ENCODE results near the gene CSPG4. TPM values are rescaled to one million over a fixed set of nuclear protein-coding genes. Genes with fewer than 3 reads are reported as not detected.

Gene CSPG4
- total and polyA plus RNA-seq, 9 of the 15 experiments (the other 6 are each of a cell fraction or from before 2014, with no cell fraction given) = under 0.01 to 0.07 (median 0.04) TPM; not detected in 5

- no peak for TF ChIP-seq ZKSCAN1 (IDR thresholded peaks at IDR 0.05; ENCODE audit: low read depth, low read length)
- no peak for TF ChIP-seq TEAD2 (tag; IDR thresholded peaks at IDR 0.05)
- no peak for TF ChIP-seq ZFP1 (CRISPR knock-in tag; IDR thresholded peaks at IDR 0.05)
- no peak for TF ChIP-seq ATF6 (CRISPR knock-in tag; IDR thresholded peaks at IDR 0.05)
- TF ChIP-seq PHF8 (IDR thresholded peaks at IDR 0.05; ENCODE audit: borderline replicate concordance, low read length) = peak; percentile 63; the same call in 1 of the 2 replicates
- no peak; the same call in 1 of the 2 replicates for TF ChIP-seq ZBTB2 (IDR thresholded peaks at IDR 0.05)
- TF ChIP-seq NCOA4 (IDR thresholded peaks at IDR 0.05; ENCODE audit: partially characterized antibody) = no peak
- TF ChIP-seq SP2 (IDR thresholded peaks at IDR 0.05; ENCODE audit: extremely low read depth, low read depth, low read length, poor library complexity, severe bottlenecking) = no peak
- peak; percentile 99 for TF ChIP-seq HNRNPK (IDR thresholded peaks at IDR 0.05; ENCODE audit: low read depth, low read length, poor library complexity, severe bottlenecking)
- TF ChIP-seq STAG1 (CRISPR knock-in tag; IDR thresholded peaks at IDR 0.05; ENCODE audit: borderline replicate concordance) = no peak; the same call in 1 of the 2 replicates
- TF ChIP-seq HEY1 (CRISPR knock-in tag; IDR thresholded peaks at IDR 0.05; ENCODE audit: borderline replicate concordance) = no peak
- TF ChIP-seq HCFC1 (IDR thresholded peaks at IDR 0.05; ENCODE audit: low read depth, low read length) = 0 out of 2 replicates have a peak, but pooled peaks have one; percentile 29
- no peak; the same call in 1 of the 2 replicates for TF ChIP-seq FOSL1 (tag; conservative IDR thresholded peaks at IDR 0.05)
- no peak for TF ChIP-seq MYNN (IDR thresholded peaks at IDR 0.05)
- no peak for TF ChIP-seq MYNN (CRISPR knock-in tag; IDR thresholded peaks at IDR 0.05)
- TF ChIP-seq ZEB2 (IDR thresholded peaks at IDR 0.05) = no peak
- peak; percentile 65; the same call in 1 of the 2 replicates for TF ChIP-seq KAT7 (CRISPR knock-in tag; IDR thresholded peaks at IDR 0.05; ENCODE audit: borderline replicate concordance)
- no peak for TF ChIP-seq ELF4 (CRISPR knock-in tag; IDR thresholded peaks at IDR 0.05)
- TF ChIP-seq MXD1 (CRISPR knock-in tag; IDR thresholded peaks at IDR 0.05; ENCODE audit: borderline replicate concordance, poor library complexity, severe bottlenecking) = no peak
Measured at GRCh38 chr15:75647370-75648155, 65.1 kb downstream of the CSPG4 start, which contains the start of gene SNX33 (continued).
